ENCODE results near the gene LCNL1.

The LCNL1 gene

GRCh38 chr9:136977223-136977622 is 5.6 kb upstream of the LCNL1 start, which contains the start of gene PTGDS:
Gene PTGDS, plus strand, starts transcription at chr9:136977504. Its CDS starts 75 bp downstream, at chr9:136977579.
- DNase-seq: no peak

GRCh38 chr9:136977649-136978072 is 5.1 kb upstream of the LCNL1 start:
- no peak for DNase-seq

GRCh38 chr9:136978073-136978864 is 4.5 kb upstream of the LCNL1 start:
- peak; percentile 84 for DNase-seq

- no peak for DNase-seq
These were observed 3.8 kb upstream of the LCNL1 start for GRCh38 chr9:136978865-136979544.

- DNase-seq: no peak
These were observed 2.8 kb upstream of the LCNL1 start for GRCh38 chr9:136979769-136980587.

GRCh38 chr9:136980669-136981478 is 1.9 kb upstream of the LCNL1 start:
- no peak for DNase-seq

- no peak for DNase-seq
These were observed 1.1 kb upstream of the LCNL1 start for GRCh38 chr9:136981588-136982231.

- DNase-seq: no peak
These were observed 374 bp downstream of the LCNL1 start for GRCh38 chr9:136983167-136983566.

- DNase-seq: no peak
These were observed 992 bp downstream of the LCNL1 start for GRCh38 chr9:136983656-136984314.

GRCh38 chr9:136984464-136985026 is 1.8 kb downstream of the LCNL1 start:
- no peak for DNase-seq

- no peak for DNase-seq
These were observed 2.3 kb downstream of the LCNL1 start for GRCh38 chr9:136985027-136985602.

- no peak for DNase-seq
These were observed 3.1 kb downstream of the LCNL1 start for GRCh38 chr9:136985853-136986252.

- no peak for DNase-seq
These were observed 6.1 kb downstream of the LCNL1 start for GRCh38 chr9:136988872-136989271.

GRCh38 chr9:136990242-136990911 is 7.6 kb downstream of the LCNL1 start:
- no peak for DNase-seq

- peak; percentile 97 for DNase-seq
These were observed 9.4 kb downstream of the LCNL1 start, which contains the start of gene PAXX for GRCh38 chr9:136991993-136992818. Gene PAXX, plus strand, starts transcription at chr9:136992422. Its CDS starts 22 bp downstream, at chr9:136992444.

GRCh38 chr9:136992819-136993369 is 10.1 kb downstream of the LCNL1 start:
- no peak for DNase-seq

- DNase-seq: no peak
These were observed 11.5 kb downstream of the LCNL1 start for GRCh38 chr9:136994180-136994887.

- DNase-seq: no peak
These were observed 12.1 kb downstream of the LCNL1 start for GRCh38 chr9:136994888-136995230.

Measured in stimulated activated CD8-positive, alpha-beta memory T cell treated with anti-CD3 and anti-CD28 coated beads, Interleukin-4, amount 100 ng/mL, for 48 hours (primary cell).